Right kidney (tissue), 1 donor: Measurements from ENCODE around the gene OSBPL3.
A peak's percentile ranks its signal among the peaks of the same experiment; 100 is the strongest.

ENCODE experiments used
- DNase-seq: peaks from one replicate; pipeline ENCODE4 v3.0.0-alpha.2; 2016

The OSBPL3 gene

GRCh38 chr7:24788961-24789576 lies 190.9 kb downstream of the OSBPL3 start:
- no peak for DNase-seq

GRCh38 chr7:24788075-24788474 lies 191.9 kb downstream of the OSBPL3 start:
- no peak for DNase-seq

GRCh38 chr7:24786941-24787340 lies 193.0 kb downstream of the OSBPL3 start:
- DNase-seq = no peak

GRCh38 chr7:24786306-24786705 lies 193.7 kb downstream of the OSBPL3 start:
- DNase-seq = no peak

DNA sequence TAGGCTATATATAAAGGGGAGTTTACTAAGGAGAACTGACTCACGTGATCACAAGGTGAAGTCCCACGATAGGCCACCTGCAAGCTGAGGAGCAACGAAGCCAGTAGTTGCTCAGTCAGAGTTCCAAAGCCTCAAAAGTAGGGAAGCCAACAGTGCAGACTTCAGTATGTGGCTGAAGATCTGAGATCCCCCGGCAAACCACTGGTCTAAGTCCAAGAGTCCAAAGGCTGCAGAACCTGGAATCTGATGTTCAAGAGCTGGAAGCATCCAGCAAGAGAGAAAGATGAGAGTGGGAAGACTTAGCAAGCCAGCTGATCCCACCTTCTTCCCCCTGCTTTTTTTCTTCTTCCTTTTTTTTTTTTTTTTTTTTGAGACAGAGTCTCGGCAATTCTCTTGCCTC lies 195.7 kb downstream of the OSBPL3 start:
- DNase-seq = no peak

- no peak for DNase-seq
Measured at GRCh38 chr7:24783698-24784097, 196.3 kb downstream of the OSBPL3 start.

DNA sequence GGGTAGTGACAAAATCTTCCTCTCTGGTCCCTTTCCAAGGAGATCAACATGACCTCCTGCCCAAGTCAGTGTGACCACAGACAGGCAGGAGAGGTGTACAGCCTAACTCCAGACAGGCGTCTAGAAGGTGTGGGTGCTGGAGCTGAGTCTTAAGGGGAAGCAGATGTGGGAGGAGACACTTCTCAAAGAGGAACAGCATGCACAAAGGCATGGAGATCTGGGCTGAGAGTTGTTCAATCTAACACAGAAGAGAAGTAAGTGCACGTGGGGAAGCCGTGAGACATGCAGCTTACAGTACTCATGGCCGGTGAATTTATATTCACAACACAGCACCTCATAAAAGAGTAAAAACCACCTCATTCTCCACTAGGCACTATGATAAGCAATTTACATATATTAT lies 198.9 kb downstream of the OSBPL3 start:
- no peak for DNase-seq

DNA sequence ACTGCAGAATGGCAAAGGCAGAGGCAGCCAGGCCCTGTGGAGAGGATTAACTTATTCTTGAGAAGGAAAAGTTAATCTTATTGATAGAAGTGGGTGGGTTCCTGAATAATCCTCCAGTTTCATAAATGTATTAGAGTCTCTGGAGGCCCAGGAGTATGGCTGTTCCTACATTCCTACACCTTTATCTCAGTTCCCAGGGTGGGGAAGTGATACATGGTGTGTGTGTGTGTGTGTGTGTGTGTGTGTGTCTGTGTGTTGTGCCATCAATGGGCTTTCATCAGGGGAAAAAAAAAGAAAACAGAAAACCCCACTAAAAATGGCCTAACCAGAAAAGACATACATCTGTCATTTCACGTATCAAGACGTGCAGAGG lies 200.7 kb downstream of the OSBPL3 start:
- no peak for DNase-seq

- DNase-seq = no peak
Measured at GRCh38 chr7:24778543-24779282, 201.3 kb downstream of the OSBPL3 start.

DNA sequence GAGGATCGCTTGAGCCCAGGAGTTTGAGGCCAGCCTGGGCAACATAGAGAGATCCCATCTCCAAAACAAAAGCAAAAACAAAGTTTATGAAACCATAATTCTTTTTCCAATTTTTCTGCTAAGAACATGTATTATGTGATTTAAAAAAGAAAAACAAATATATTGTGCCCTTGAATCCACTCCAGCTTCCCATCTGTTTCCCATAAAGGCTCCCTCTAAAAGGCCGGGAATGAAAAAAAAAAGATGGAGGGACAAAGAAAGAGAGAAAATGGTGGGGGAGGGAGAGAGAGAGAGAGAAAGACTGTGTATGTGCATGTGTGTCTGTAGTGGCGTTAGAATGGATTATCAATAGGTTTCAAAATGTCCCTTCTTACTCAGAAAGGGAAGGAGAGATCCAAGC lies 202.2 kb downstream of the OSBPL3 start:
- DNase-seq = no peak

- DNase-seq = no peak
Measured at GRCh38 chr7:24773646-24774045, 206.3 kb downstream of the OSBPL3 start.

DNA sequence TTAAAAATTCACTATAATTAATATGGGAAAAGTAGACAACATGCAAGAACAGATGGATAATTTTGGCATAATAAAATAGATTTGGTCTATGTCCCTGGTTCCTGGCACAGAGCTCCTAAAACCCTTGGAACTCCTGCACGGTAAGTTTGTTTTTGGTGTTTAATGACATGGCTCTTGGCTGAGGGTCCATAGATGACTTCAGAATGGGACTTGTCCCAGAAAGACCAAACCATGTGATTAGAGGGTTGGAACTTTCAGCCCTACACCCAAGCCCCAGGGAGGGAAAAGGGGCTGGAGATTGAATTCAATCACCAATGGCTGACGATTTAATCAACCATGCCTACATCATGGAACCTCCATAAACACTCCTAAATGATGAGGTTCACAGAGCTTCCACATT lies 210.1 kb downstream of the OSBPL3 start:
- no peak for DNase-seq

DNA sequence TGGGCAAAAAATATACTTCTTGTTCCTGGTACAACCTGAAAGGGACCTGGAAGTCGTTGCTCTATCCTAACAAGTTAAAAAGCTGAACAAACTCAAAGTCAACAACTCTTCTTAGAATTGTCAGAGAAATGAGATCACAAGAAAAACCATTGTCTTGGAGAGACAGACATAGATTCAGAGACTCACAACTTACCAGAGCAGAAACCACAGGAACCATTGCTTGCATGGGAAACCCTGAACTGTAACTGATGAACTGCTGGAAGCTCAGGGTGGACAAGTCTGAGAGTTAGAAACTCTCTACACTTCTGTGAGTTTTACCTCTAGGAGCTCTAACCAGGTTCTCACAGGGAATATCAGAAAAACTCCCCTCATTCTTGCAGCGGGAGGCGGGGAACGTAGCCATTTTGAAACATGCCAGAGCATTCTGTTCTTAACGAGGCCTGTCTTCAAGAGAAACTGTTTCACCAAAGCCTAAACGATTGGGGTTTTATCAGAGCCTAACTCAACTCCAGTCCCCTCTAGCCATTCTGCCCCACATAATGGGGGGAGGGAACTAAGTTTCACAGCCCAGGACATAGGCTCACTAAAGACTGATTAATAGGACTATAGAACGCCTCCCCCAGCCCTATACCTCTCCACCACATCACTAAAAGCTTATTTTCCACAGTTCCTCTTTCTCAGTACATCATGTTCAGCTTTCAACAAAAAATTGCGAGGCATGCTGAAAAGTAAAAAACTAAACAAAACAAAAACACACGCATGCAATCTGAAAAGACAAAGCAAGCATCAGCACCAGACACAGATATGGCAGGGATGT lies 210.8 kb downstream of the OSBPL3 start:
- DNase-seq = no peak

DNA sequence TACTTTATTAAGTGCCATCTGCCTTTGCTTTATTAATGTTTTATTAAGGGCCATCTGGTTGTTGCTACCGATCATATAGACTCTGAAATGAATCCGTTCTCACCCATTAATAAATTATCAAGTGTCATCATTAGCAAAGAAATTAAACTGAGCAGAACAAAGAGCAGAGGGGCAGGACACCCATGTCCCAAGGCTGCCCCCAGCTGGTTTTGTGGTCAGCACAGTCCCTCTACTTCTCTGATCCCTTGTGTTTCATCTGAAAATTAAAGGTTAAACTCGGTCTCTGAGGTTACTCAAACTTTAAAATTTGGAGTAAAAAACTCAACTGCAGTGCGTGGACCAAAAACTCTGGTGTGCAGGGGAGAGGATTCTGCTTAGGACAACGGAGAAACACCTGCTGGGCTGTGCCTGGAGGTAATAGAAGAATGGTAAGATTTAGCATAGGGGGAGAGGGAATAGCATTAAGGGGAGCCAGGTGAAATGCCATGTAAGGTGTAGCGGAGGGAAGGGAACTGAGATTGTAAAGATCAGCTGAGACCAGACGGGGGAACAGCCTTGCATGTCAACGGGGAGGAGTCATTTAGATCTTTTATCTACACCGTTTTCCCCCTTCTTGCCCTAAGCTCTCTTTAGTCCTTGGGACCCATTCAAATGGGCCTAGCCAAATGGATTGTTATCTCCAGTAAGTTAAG lies 212.0 kb downstream of the OSBPL3 start:
- no peak for DNase-seq

DNA sequence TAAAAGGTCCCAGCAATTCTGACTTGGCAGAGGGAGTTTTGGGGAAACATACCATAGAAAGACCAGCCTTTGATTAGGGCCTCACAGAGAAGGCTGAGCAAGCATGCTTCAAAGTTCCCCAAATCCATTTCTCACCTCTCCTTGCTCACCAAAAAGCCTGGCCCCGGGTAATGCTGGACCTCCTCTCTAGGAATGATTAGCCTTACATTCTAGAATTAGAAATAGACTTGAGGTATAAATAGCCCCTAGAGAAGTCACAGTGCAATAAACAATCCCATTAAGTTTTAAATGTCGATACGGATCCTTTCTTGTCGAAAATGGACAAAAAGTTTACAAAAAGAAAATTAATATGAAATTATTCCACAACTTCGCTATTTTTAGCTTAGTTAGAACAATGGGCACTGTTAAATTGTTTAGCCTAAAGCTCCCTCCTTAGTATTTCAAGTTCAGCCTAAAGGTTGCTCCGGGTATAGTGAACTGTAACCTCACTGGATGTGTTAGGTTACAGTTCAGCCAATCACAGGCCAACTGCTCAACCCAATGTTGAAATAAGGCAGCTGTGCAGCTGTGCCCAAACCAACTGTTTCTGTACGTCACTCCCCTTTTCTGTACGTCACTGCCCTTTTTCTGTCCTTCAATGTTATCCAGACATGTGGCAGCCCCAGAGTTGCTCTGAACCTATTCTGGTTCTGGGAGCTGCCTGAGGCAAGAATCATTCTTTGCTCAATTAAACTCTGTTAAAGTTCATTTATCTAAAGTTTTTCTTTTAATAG lies 214.8 kb downstream of the OSBPL3 start:
- DNase-seq = no peak

- no peak for DNase-seq
Measured at GRCh38 chr7:24764011-24764410, 216.0 kb downstream of the OSBPL3 start.

DNA sequence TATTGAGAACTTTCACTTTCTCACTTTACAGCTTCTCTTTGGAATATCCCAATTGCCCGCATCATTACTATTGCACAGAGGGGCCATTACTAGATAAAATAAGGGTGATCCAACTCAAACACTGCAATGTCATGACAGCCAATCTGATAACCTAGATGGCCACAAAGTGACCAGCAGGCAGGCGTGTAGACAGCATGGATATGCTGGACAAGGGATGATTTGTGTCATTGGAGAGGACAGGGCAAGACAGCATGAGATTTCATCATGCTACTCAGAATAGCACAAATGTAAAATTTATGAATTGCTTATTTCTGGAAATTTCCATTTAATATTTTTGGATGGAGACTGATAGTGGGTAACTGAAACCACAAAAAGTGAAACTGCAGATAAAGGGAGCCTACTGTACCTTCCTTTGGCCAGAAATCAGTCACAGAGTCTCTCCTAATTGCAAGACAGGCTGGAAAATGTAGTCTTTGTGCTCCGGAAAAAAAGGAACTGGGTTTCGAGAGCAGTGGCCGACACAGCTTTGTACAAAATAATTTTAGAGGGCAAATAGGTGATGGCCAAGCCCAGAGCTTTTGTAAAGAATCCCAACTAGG lies 216.6 kb downstream of the OSBPL3 start:
- no peak for DNase-seq

GRCh38 chr7:24762771-24763170 lies 217.2 kb downstream of the OSBPL3 start:
- DNase-seq = no peak

GRCh38 chr7:24760968-24761367 lies 219.0 kb downstream of the OSBPL3 start:
- no peak for DNase-seq

GRCh38 chr7:24757353-24758275 lies 222.4 kb downstream of the OSBPL3 start, which contains the start of gene GSDME:
Gene GSDME (minus strand): TSS chr7:24757464. CDS start chr7:24749774, 7,690 bp downstream.
- peak; percentile 87 for DNase-seq
